CD4-positive, alpha-beta T cell (primary cell): ENCODE results near the gene ADH7. TPM values are rescaled to one million over a fixed set of nuclear protein-coding genes. Genes with fewer than 3 reads are reported as not detected.

Experiments
- ATAC-seq: fragments of 200-7000 bp; cut with Tn5 transposase; one replicate; pipeline ENCODE4 v1.10.0; 2022; ENCODE audit warnings: mild to moderate bottlenecking; ENCODE audit not compliant: poor library complexity
- CTCF ChIA-PET: fragments of 350-600 bp; sonication (Branson Sonifier 250); formaldehyde crosslinking; loops from one replicate; lab custom pipeline; 2021; ENCODE audit warnings: antibody characterized with exemption, inconsistent platforms; lab: Charles Lee
- POLR2A ChIA-PET: fragments of 350-600 bp; sonication (Branson Sonifier 250); formaldehyde crosslinking; loops from one replicate; lab custom pipeline; 2021; ENCODE audit warnings: antibody characterized with exemption, inconsistent platforms; lab: Charles Lee
- DNase-seq, 14 experiments: peaks; one replicate each; pipeline ENCODE4 v3.0.0-alpha.2; 2013 to 2020; ENCODE audit warnings: mixed read lengths in 2 of 14
- H3K27ac ChIP-seq, 2 donors: one replicate each; pipeline versions ENCODE4 v1.5.1 to v1.7.0; 2013; ENCODE audit warnings: low read length in 2 of 2, low read depth in 1 of 2, mild to moderate bottlenecking in 1 of 2
- H3K27me3 ChIP-seq, 2 experiments: 1 replicate in 1 of 2; 2 replicates in 1 of 2; pipeline versions ENCODE4 v1.6.1 to v1.7.0; 2013; ENCODE audit warnings: low read length in 2 of 2, control low read depth in 1 of 2, mild to moderate bottlenecking in 1 of 2, moderate library complexity in 1 of 2; ENCODE audit not compliant: insufficient read depth in 2 of 2, control insufficient read depth in 1 of 2
- H3K36me3 ChIP-seq: one replicate; pipeline ENCODE4 v1.6.1; 2013; ENCODE audit warnings: low read length, control low read depth; ENCODE audit not compliant: insufficient read depth
- H3K4me1 ChIP-seq: one replicate; pipeline ENCODE4 v1.6.1; 2013; ENCODE audit warnings: low read length, control low read depth; ENCODE audit not compliant: insufficient read depth
- H3K4me3 ChIP-seq: one replicate; pipeline ENCODE4 v1.5.1; 2013; ENCODE audit warnings: mild to moderate bottlenecking, low read length, moderate library complexity
- H3K9me3 ChIP-seq, 2 experiments: 1 replicate in 1 of 2; 2 replicates in 1 of 2; pipeline versions ENCODE4 v1.6.1 to v1.7.0; 2013; ENCODE audit warnings: low read length in 2 of 2, mild to moderate bottlenecking in 2 of 2, control low read depth in 1 of 2, moderate library complexity in 1 of 2; ENCODE audit not compliant: control insufficient read depth in 1 of 2, insufficient read depth in 1 of 2
- H3K27ac Mint-ChIP-seq: one replicate; pipeline ENCODE4 v1.8.0; 2020; ENCODE audit warnings: mixed read lengths
- H3K27me3 Mint-ChIP-seq: one replicate; pipeline ENCODE4 v1.8.0; 2021; ENCODE audit warnings: mixed read lengths
- H3K36me3 Mint-ChIP-seq: one replicate; pipeline ENCODE4 v1.8.0; 2021; ENCODE audit warnings: low read depth, mixed read lengths
- H3K4me1 Mint-ChIP-seq: one replicate; pipeline ENCODE4 v1.8.0; 2021; ENCODE audit warnings: low read depth, mixed read lengths
- H3K4me3 Mint-ChIP-seq: one replicate; pipeline ENCODE4 v1.8.0; 2020; ENCODE audit warnings: mild to moderate bottlenecking, mixed read lengths
- H3K9me3 Mint-ChIP-seq: one replicate; pipeline ENCODE4 v1.8.0; 2020; ENCODE audit warnings: mixed read lengths
- intact Hi-C, 2 experiments: fragments of 100-400 bp; cut with DNase I in 1 of 2; cut with micrococcal nuclease in 1 of 2; formaldehyde crosslinking; loops; one replicate each; pipeline versions ENCODE4 v1.15.1 to v1.9.0; 2023 to 2025; cut with DNase I, micrococcal nuclease
- total RNA-seq, 174 experiments: library from RNA in 2 of 174; stranded (reverse) in 2 of 174; gene quantifications; one replicate each; pipeline ENCODE4 v1.2.3 and lab custom pipeline; 2021 to 2026
- TF ChIP-seq, protein P1 (sequence below): fragments of 200-600 bp; IDR thresholded peaks from one replicate; pipeline ENCODE4 v1.8.0; 2022; ENCODE audit warnings: antibody characterized with exemption, mild to moderate bottlenecking

The ADH7 gene
- total RNA-seq, 2 experiments from 2014 or later = not detected

DNA sequence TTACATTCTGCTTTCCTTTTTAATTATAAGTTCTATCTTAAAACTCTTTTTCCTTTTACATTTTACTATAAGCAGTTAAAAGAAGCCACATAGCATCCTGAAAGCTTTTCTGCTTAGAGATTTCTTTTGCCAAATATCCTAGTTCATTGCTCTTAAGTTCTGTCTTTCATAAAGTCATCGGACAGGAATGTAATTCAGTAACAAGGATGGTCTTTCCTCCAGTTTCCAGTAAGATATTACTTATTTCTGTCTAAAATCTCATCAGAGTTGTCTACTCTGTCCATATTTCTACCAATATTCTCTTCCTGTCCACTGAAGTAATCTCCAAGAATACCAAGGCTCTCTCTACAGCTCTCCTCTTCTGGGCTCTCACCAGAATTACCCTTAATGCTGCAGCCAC lies 45.1 kb downstream of the ADH7 start:
- no peaks in the 10 kb centered on the region for H3K4me1 Mint-ChIP-seq
- H3K36me3 ChIP-seq = no peaks in the 10 kb centered on the region
- H3K9me3 ChIP-seq = no peaks in the 10 kb centered on the region
- no peaks in the 10 kb centered on the region for H3K9me3 Mint-ChIP-seq
- DNase-seq = no peak
- no peak overlapping the region for H3K27ac ChIP-seq
- H3K27me3 Mint-ChIP-seq = peaks cover 15% of the 10 kb centered on the region
- no peak overlapping the region for H3K4me3 ChIP-seq
- no peak for ATAC-seq
- no peak overlapping the region for H3K4me3 Mint-ChIP-seq
- TF ChIP-seq, protein P1, sequence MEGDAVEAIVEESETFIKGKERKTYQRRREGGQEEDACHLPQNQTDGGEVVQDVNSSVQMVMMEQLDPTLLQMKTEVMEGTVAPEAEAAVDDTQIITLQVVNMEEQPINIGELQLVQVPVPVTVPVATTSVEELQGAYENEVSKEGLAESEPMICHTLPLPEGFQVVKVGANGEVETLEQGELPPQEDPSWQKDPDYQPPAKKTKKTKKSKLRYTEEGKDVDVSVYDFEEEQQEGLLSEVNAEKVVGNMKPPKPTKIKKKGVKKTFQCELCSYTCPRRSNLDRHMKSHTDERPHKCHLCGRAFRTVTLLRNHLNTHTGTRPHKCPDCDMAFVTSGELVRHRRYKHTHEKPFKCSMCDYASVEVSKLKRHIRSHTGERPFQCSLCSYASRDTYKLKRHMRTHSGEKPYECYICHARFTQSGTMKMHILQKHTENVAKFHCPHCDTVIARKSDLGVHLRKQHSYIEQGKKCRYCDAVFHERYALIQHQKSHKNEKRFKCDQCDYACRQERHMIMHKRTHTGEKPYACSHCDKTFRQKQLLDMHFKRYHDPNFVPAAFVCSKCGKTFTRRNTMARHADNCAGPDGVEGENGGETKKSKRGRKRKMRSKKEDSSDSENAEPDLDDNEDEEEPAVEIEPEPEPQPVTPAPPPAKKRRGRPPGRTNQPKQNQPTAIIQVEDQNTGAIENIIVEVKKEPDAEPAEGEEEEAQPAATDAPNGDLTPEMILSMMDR = no peak
- H3K4me1 ChIP-seq = no peaks in the 10 kb centered on the region
- intact Hi-C loops = no loop called here
- POLR2A ChIA-PET = no interaction called here
- peaks cover 0 to 2% of the 10 kb centered on the region in 2 experiments for H3K27me3 ChIP-seq
- H3K36me3 Mint-ChIP-seq = no peaks in the 10 kb centered on the region
- CTCF ChIA-PET = interaction anchor here (0.6 kb wide), 2 partner anchors 12 to 20 kb away, joined by 3 to 4 read pairs; no protein-coding TSS in a partner anchor
- H3K27ac Mint-ChIP-seq = no peak overlapping the region

DNA sequence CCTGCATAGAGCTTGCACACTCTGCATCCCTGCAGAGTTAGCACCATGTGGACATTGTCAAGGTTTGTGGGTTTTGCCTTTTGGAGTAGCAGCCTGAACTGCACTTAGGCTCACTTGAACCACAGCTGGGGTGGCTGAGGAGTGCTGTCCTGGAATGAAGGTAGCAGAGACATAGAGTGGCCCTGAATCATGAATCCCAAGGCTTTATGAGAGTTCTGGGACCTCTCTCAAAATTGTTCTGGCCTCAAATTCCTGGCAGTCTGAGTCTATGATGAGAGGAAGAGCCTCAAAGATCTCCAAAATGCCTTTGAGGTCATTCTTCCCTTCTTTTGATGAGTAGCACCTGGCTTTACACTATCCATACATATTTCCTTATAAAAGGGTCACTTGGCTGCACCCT lies 45.5 kb downstream of the ADH7 start:
- Mint-ChIP-seq H3K27ac (no peak overlapping the region), H3K27me3 (peaks cover 15% of the 10 kb centered on the region), H3K4me3 (no peak overlapping the region), H3K36me3 (no peaks in the 10 kb centered on the region), H3K9me3 (no peaks in the 10 kb centered on the region), H3K4me1 (no peaks in the 10 kb centered on the region)
- ATAC-seq = no peak
- Histone ChIP-seq H3K4me3 (no peak overlapping the region), H3K4me1 (no peaks in the 10 kb centered on the region), H3K27ac (no peak overlapping the region), H3K36me3 (no peaks in the 10 kb centered on the region), H3K27me3 (peaks cover 0 to 2% of the 10 kb centered on the region in 2 experiments), H3K9me3 (no peaks in the 10 kb centered on the region)
- ChIA-PET CTCF (interaction anchor here (0.6 kb wide), 1 partner anchor 12 kb away, joined by 3 read pairs; no protein-coding TSS in a partner anchor), POLR2A (no interaction called here)
- DNase-seq = no peak
- TF ChIP-seq, protein P1 = no peak
- intact Hi-C loops = no loop called here

DNA sequence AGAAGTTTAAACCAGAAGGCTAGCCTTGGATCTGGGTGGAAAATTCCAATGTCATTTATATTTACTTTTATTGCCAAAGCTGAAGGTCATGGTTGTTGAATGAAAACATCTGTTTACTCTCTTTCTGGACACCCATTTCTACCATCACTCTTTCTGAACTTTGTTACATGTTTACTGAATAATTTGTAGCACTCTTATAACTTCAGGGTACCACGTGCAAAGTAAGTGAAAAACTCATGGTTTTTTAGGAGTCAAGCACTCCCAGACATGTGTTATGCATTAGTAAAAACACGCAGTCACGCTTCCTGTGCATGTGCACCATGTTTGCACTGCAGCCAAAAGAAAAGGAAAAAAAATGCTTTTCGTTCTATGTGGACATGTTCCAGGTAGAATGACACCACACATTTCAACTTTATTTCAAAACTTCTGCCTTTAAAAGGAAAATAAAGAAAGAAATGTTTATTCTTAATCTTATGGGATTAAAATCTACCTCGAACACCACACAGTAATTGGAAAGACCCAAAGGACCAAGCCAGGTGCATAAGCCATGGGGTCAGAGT lies 51.2 kb downstream of the ADH7 start:
- H3K27me3 ChIP-seq = no peaks in the 10 kb centered on the region
- H3K4me1 ChIP-seq = no peaks in the 10 kb centered on the region
- ATAC-seq (no peak), DNase-seq (no peak)
- TF ChIP-seq, protein P1 = no peak
- ChIA-PET CTCF (interaction anchor here (1.9 kb wide), 1 partner anchor 21 kb away, joined by 5 read pairs; no protein-coding TSS in a partner anchor), POLR2A (no interaction called here)
- H3K9me3 ChIP-seq = no peaks in the 10 kb centered on the region
- no peaks in the 10 kb centered on the region for H3K36me3 Mint-ChIP-seq
- H3K9me3 Mint-ChIP-seq = no peaks in the 10 kb centered on the region
- H3K4me3 Mint-ChIP-seq = no peak overlapping the region
- intact Hi-C loops = no loop called here
- H3K27me3 Mint-ChIP-seq = peaks cover 7% of the 10 kb centered on the region
- no peaks in the 10 kb centered on the region for H3K36me3 ChIP-seq
- H3K27ac Mint-ChIP-seq = no peak overlapping the region
- H3K4me1 Mint-ChIP-seq = no peaks in the 10 kb centered on the region
- no peak overlapping the region for H3K4me3 ChIP-seq
- no peak overlapping the region for H3K27ac ChIP-seq
